Endothelial cell of umbilical vein (primary cell): ENCODE measurements around the gene NAA60. TPM values are rescaled to one million over a fixed set of nuclear protein-coding genes. Genes with fewer than 3 reads are reported as not detected.

Experiments
- BruUV-seq: library from RNA; stranded (reverse); fragments of 400-500 nt; replicated peaks from 2 replicates; lab custom pipeline; 2021; lab: Mats Ljungman, UMichigan
- CTCF ChIA-PET: fragments of 300-600, 350-600 bp; sonication (Branson Sonifier 250); formaldehyde crosslinking; loops from one replicate; lab custom pipeline; 2021; ENCODE audit warnings: antibody characterized with exemption, inconsistent platforms; lab: Charles Lee
- POLR2A ChIA-PET: fragments of 300-600, 350-600 bp; sonication (Branson Sonifier 250); formaldehyde crosslinking; loops from one replicate; lab custom pipeline; 2021; ENCODE audit warnings: antibody characterized with exemption, inconsistent platforms; lab: Charles Lee
- DNase-seq: peaks from one replicate; pipeline ENCODE4 v3.0.0-alpha.2; 2011; ENCODE audit warnings: low read depth, low spot score
- FAIRE-seq: peaks from 2 replicates; lab custom pipeline; 2011; peaks lifted over from hg19 to GRCh38; lab: Jason Lieb, UNC
- H2AFZ ChIP-seq: 2 replicates; pipeline ENCODE4 v1.6.0; 2012; ENCODE audit warnings: low read depth, low read length, control low read depth, inconsistent platforms
- H3K27ac ChIP-seq: 2 replicates; pipeline ENCODE4 v1.5.1; 2011; ENCODE audit warnings: low read depth, mild to moderate bottlenecking, control low read depth, low read length, moderate library complexity; ENCODE audit not compliant: insufficient read depth
- H3K27me3 ChIP-seq, 2 experiments: 2 replicates each; pipeline versions ENCODE4 v1.6.0 to v1.6.1; 2011; ENCODE audit warnings: low read length in 2 of 2, mixed read lengths in 1 of 2; ENCODE audit not compliant: control insufficient read depth in 2 of 2, insufficient read depth in 2 of 2
- H3K36me3 ChIP-seq, 2 experiments: 2 replicates in 1 of 2; 3 replicates in 1 of 2; pipeline ENCODE4 v1.5.1; 2011; ENCODE audit warnings: low read length in 2 of 2, mild to moderate bottlenecking in 1 of 2, moderate library complexity in 1 of 2; ENCODE audit not compliant: control insufficient read depth in 2 of 2, insufficient read depth in 2 of 2; ENCODE audit errors: extremely low read depth in 1 of 2
- H3K4me1 ChIP-seq: 3 replicates; pipeline ENCODE4 v1.5.1; 2011; ENCODE audit warnings: mild to moderate bottlenecking, low read length; ENCODE audit not compliant: control insufficient read depth, insufficient read depth; ENCODE audit errors: extremely low read depth
- H3K4me2 ChIP-seq: 2 replicates; pipeline ENCODE4 v1.6.1; 2011; ENCODE audit warnings: low read length, control low read depth, mixed read lengths; ENCODE audit not compliant: insufficient read depth
- H3K4me3 ChIP-seq, 3 experiments: fragments of 200-600 bp in 1 of 3; sonication (generic), shearing (Covaris generic) in 1 of 3; replicated peaks in 1 of 3; 2 replicates each; pipeline ENCODE4 v1.5.1; 2011 to 2016; ENCODE audit warnings: control low read depth in 3 of 3, low read length in 3 of 3, mild to moderate bottlenecking in 2 of 3, inconsistent platforms in 1 of 3, low read depth in 1 of 3, moderate library complexity in 1 of 3; ENCODE audit not compliant: insufficient read depth in 1 of 3
- H3K79me2 ChIP-seq: 2 replicates; pipeline ENCODE4 v1.6.0; 2012; ENCODE audit warnings: low read length, inconsistent platforms; ENCODE audit not compliant: control insufficient read depth, insufficient read depth
- H3K9ac ChIP-seq: replicated peaks from 2 replicates; pipeline ENCODE3; 2011; ENCODE audit warnings: low read length, control low read depth; ENCODE audit not compliant: insufficient read depth; ENCODE audit errors: extremely low read depth
- H3K9me1 ChIP-seq: replicated peaks from 3 replicates; pipeline ENCODE4 v1.6.0; 2011; ENCODE audit warnings: mild to moderate bottlenecking, low read length; ENCODE audit not compliant: control insufficient read depth, insufficient read depth; ENCODE audit errors: extremely low read depth
- H3K9me3 ChIP-seq: replicated peaks from 2 replicates; pipeline ENCODE4 v1.5.1; 2012; ENCODE audit warnings: low read length, inconsistent platforms; ENCODE audit not compliant: control insufficient read depth, insufficient read depth
- H4K20me1 ChIP-seq: replicated peaks from 2 replicates; pipeline ENCODE3; 2011; ENCODE audit warnings: mild to moderate bottlenecking, low read length; ENCODE audit not compliant: control insufficient read depth, insufficient read depth; ENCODE audit errors: extremely low read depth
- EZH2 ChIP-seq: IDR thresholded peaks from 2 replicates; pipeline ENCODE4 v1.6.1; 2012; ENCODE audit warnings: borderline replicate concordance, low read depth, mild to moderate bottlenecking, moderate library complexity, low read length, inconsistent platforms; ENCODE audit not compliant: severe bottlenecking
- FOS ChIP-seq: IDR thresholded peaks from 2 replicates; pipeline ENCODE4 v1.6.1; 2011; ENCODE audit warnings: mild to moderate bottlenecking, low read length, moderate library complexity, borderline replicate concordance; ENCODE audit not compliant: insufficient read depth
- JUN ChIP-seq: IDR thresholded peaks from 2 replicates; pipeline ENCODE4 v1.6.1; 2011; ENCODE audit warnings: borderline replicate concordance, low read depth; ENCODE audit not compliant: insufficient read length, insufficient read depth
- MYC ChIP-seq: IDR thresholded peaks from one replicate; pipeline ENCODE4 v1.6.1; 2011; ENCODE audit warnings: mild to moderate bottlenecking, low read depth, low read length
- POLR2A ChIP-seq: IDR thresholded peaks from 2 replicates; pipeline ENCODE4 v1.6.1; 2012; ENCODE audit warnings: low read depth, mild to moderate bottlenecking, control low read depth, low read length
- dilution Hi-C: fragments of 300-500 bp; cut with MboI; formaldehyde crosslinking; loops from one replicate; pipeline ENCODE4 v1.15.0; 2019; ENCODE audit warnings: low sequenced_read_pairs; ENCODE audit not compliant: extremely low pct_ligation_motif_present
- intact Hi-C: fragments of 100-400 bp; cut with micrococcal nuclease; formaldehyde crosslinking; loops from one replicate; pipeline ENCODE4 v1.10.0; 2022
- polyA plus RNA-seq, 4 experiments: library from polyadenylated mRNA; depleted of rRNA in 3 of 4; stranded (reverse) in 3 of 4; unstranded in 1 of 4; fragments of >200 nt; gene quantifications; 2 replicates each; pipeline versions ENCODE4 v1.2.1 to v1.2.3, GENCODE V29; 2011 to 2012; ENCODE audit warnings: missing spikeins in 1 of 4
- total RNA-seq: library from RNA; stranded (reverse); gene quantifications from 2 replicates; pipeline ENCODE4 v1.2.3, GENCODE V29; 2021
- TF ChIP-seq, protein P1 (sequence below), 2 donors: IDR thresholded peaks; 1 replicate in 1 of 2; 2 replicates in 1 of 2; pipeline ENCODE4 v1.5.1; 2011; ENCODE audit warnings: low read length in 2 of 2, mild to moderate bottlenecking in 2 of 2, moderate library complexity in 2 of 2, control low read depth in 1 of 2, inconsistent platforms in 1 of 2, low read depth in 1 of 2; ENCODE audit not compliant: insufficient read depth in 1 of 2; ENCODE audit errors: extremely low read depth in 1 of 2

The NAA60 gene
- total and polyA plus RNA-seq, 2 donors (not counting 3 experiments of a cell fraction or from before 2014, with no cell fraction given) = 22.1 to 42.9 TPM

DNA sequence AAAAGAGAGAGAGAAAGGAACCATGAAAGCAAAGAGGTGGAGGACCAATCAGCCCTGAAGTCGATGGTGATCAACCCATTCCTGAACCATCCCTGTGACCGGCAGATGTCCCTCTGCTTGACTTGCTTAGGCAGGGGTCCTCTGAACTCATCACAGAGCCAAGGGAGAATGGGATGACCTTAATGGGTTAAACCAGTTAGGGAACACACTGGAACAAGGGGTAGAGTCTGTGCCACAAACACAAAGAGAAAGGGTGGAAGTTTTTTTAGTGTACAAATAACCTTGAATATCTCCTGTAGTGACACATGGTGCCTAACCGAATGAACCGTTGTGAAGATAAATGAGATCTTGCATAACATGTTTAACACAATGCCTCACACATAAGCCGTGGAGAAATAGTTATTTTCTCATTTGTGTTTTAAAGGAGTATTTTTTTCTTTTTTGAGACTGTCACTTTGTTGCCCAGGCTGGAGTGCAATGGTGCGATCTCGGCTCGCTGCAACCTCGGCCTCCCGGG is 11.2 kb downstream of the NAA60 start:
- H2AFZ ChIP-seq = no peak overlapping the region
- no peak overlapping the region for H3K27ac ChIP-seq
- no peaks in the 10 kb centered on the region for H3K9me1 ChIP-seq
- peaks cover 2% of the 10 kb centered on the region for H4K20me1 ChIP-seq
- H3K36me3 ChIP-seq = no peaks in the 10 kb centered on the region
- dilution Hi-C loops = no loop called here
- H3K27me3 ChIP-seq = no peaks in the 10 kb centered on the region
- H3K4me2 ChIP-seq = no peak overlapping the region
- no TSS peak for BruUV-seq
- H3K9me3 ChIP-seq = no peaks in the 10 kb centered on the region
- H3K4me1 ChIP-seq = peaks cover 36% of the 10 kb centered on the region
- H3K4me3 ChIP-seq = no peak overlapping the region
- intact Hi-C loops = loop anchor here (5.0 kb wide), 1 partner anchor 272 kb away; no protein-coding TSS in a partner anchor
- CTCF ChIA-PET = interaction anchor here (0.8 kb wide), 1 partner anchor 54 kb away, joined by 4 read pairs; the partner anchor contains the start of genes ZNF174 and ZSCAN32
- POLR2A ChIA-PET = no interaction called here
- TF ChIP-seq MYC = no peak
- no peak for TF ChIP-seq JUN
- no peak for TF ChIP-seq FOS
- TF ChIP-seq, protein P1, sequence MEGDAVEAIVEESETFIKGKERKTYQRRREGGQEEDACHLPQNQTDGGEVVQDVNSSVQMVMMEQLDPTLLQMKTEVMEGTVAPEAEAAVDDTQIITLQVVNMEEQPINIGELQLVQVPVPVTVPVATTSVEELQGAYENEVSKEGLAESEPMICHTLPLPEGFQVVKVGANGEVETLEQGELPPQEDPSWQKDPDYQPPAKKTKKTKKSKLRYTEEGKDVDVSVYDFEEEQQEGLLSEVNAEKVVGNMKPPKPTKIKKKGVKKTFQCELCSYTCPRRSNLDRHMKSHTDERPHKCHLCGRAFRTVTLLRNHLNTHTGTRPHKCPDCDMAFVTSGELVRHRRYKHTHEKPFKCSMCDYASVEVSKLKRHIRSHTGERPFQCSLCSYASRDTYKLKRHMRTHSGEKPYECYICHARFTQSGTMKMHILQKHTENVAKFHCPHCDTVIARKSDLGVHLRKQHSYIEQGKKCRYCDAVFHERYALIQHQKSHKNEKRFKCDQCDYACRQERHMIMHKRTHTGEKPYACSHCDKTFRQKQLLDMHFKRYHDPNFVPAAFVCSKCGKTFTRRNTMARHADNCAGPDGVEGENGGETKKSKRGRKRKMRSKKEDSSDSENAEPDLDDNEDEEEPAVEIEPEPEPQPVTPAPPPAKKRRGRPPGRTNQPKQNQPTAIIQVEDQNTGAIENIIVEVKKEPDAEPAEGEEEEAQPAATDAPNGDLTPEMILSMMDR (IDR thresholded peaks at IDR 0.05; ENCODE audit: extremely low read depth in 1 of 2, insufficient read depth in 1 of 2, low read depth in 1 of 2, low read length in 2 of 2) = no peak
- TF ChIP-seq EZH2 = no peak
- no peak for TF ChIP-seq POLR2A
- no peak overlapping the region for H3K9ac ChIP-seq
- H3K79me2 ChIP-seq = peaks cover 16% of the 10 kb centered on the region
- FAIRE-seq (no peak), DNase-seq (no peak)
